GM19372 (cell line): ENCODE data around the gene B3GNT2.
"Not testable (repeated sequence)": the region's sequence is repeated elsewhere in the genome, so short reads cannot be mapped to it uniquely, and the experiment has no call there.

Experiments used
- ATAC-seq: cut with Tn5 transposase; IDR thresholded peaks from one replicate; pipeline ENCODE4 v1.9.1; 2021; ENCODE audit warnings: mild to moderate bottlenecking, low read depth, moderate library complexity; ENCODE audit not compliant: unreplicated experiment

The B3GNT2 gene

GRCh38 chr2:62229082-62229605 lies 33.2 kb downstream of the B3GNT2 start:
- ATAC-seq, result no peak

- ATAC-seq, result no peak
Observed at GRCh38 chr2:62231541-62231940, 35.6 kb downstream of the B3GNT2 start.

- ATAC-seq, result no peak
Observed at GRCh38 chr2:62234755-62235655, 39.1 kb downstream of the B3GNT2 start.

- ATAC-seq, result no peak
Observed at GRCh38 chr2:62236499-62236898, 40.6 kb downstream of the B3GNT2 start.

- no peak for ATAC-seq
Observed at GRCh38 chr2:62238236-62238635, 42.3 kb downstream of the B3GNT2 start.

GRCh38 chr2:62240546-62240945 lies 44.6 kb downstream of the B3GNT2 start:
- no peak for ATAC-seq

- no peak for ATAC-seq
Observed at GRCh38 chr2:62243983-62244382, 48.1 kb downstream of the B3GNT2 start.

GRCh38 chr2:62248226-62248625 lies 52.3 kb downstream of the B3GNT2 start:
- no peak for ATAC-seq

GRCh38 chr2:62250239-62250638 lies 54.3 kb downstream of the B3GNT2 start:
- ATAC-seq, result no peak

GRCh38 chr2:62254424-62255266 lies 58.7 kb downstream of the B3GNT2 start:
- ATAC-seq, result no peak

- ATAC-seq, result no peak
Observed at GRCh38 chr2:62257466-62257865, 61.6 kb downstream of the B3GNT2 start.

GRCh38 chr2:62263076-62263715 lies 67.3 kb downstream of the B3GNT2 start:
- ATAC-seq, result no peak

GRCh38 chr2:62264186-62264585 lies 68.3 kb downstream of the B3GNT2 start:
- ATAC-seq, result no peak

GRCh38 chr2:62265106-62265505 lies 69.2 kb downstream of the B3GNT2 start:
- no peak for ATAC-seq

- no peak for ATAC-seq
Observed at GRCh38 chr2:62266433-62267038, 70.6 kb downstream of the B3GNT2 start.

GRCh38 chr2:62267696-62268095 lies 71.8 kb downstream of the B3GNT2 start:
- ATAC-seq, result no peak

GRCh38 chr2:62268681-62269188 lies 72.8 kb downstream of the B3GNT2 start:
- ATAC-seq, result not testable (repeated sequence)

- ATAC-seq, result no peak
Observed at GRCh38 chr2:62270728-62271127, 74.8 kb downstream of the B3GNT2 start.
